Esophagus muscularis mucosa (tissue), 4 donors: ENCODE measurements around the gene DCLRE1C.

Experiments
- EP300 ChIP-seq: sonication (generic); formaldehyde crosslinking; IDR thresholded peaks from one replicate; pipeline ENCODE4 v1.6.1; 2017; ENCODE audit warnings: antibody characterized with exemption
- POLR2A ChIP-seq: fragments of 450-650 bp; IDR thresholded peaks from one replicate; pipeline ENCODE4 v1.6.1; 2017; ENCODE audit warnings: antibody characterized with exemption, moderate library complexity, mild to moderate bottlenecking, low read depth
- POLR2AphosphoS5 ChIP-seq, 2 donors: sonication (generic); formaldehyde crosslinking; IDR thresholded peaks; one replicate each; pipeline ENCODE4 v1.6.1; 2017; ENCODE audit warnings: antibody characterized with exemption in 2 of 2
- TF ChIP-seq, protein P1 (sequence below), 3 experiments: fragments of 200-600 bp in 2 of 3; fragments of 450-650 bp in 1 of 3; sonication (generic) in 2 of 3; IDR thresholded peaks; one replicate each; pipeline ENCODE4 v1.5.1; 2017 to 2019; ENCODE audit warnings: antibody characterized with exemption in 3 of 3, mild to moderate bottlenecking in 2 of 3, moderate library complexity in 1 of 3

DNA sequence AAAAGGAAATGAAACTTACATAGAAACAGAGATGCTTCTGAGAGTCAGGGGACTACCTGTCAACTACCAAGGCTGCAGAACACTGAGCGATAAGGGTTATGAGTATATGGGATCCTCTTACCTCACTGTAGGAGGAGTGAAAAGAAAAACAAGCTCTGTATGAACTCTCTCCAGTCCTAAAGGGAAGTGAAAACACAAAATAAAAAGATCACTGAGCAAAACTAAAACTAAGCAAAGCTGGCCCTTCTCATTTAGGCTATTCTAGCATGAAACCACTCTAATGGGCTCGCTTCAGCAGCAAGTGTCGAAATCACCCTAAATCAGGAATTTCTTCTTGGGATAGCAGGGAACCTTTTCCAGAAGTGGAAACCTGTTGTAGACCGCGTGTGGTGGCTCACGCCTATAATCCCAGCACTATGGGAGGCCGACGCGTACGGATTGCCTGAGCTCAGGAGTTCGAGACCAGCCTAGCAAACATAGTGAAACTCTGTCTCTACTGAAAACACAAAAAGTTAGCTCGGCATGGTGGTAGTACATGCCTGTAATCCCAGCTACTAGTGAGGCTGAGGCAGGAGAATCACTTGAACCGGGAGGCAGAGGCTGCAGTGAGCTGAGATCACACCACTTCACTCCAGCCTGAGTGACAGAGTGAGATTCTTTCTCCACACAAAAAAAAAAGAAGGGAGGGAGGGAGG is 27.0 kb downstream of the DCLRE1C start:
- TF ChIP-seq POLR2A: no peak
- TF ChIP-seq, protein P1, sequence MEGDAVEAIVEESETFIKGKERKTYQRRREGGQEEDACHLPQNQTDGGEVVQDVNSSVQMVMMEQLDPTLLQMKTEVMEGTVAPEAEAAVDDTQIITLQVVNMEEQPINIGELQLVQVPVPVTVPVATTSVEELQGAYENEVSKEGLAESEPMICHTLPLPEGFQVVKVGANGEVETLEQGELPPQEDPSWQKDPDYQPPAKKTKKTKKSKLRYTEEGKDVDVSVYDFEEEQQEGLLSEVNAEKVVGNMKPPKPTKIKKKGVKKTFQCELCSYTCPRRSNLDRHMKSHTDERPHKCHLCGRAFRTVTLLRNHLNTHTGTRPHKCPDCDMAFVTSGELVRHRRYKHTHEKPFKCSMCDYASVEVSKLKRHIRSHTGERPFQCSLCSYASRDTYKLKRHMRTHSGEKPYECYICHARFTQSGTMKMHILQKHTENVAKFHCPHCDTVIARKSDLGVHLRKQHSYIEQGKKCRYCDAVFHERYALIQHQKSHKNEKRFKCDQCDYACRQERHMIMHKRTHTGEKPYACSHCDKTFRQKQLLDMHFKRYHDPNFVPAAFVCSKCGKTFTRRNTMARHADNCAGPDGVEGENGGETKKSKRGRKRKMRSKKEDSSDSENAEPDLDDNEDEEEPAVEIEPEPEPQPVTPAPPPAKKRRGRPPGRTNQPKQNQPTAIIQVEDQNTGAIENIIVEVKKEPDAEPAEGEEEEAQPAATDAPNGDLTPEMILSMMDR (IDR thresholded peaks at IDR 0.05): no peak
- no peak for TF ChIP-seq POLR2AphosphoS5 (IDR thresholded peaks at IDR 0.05)
- no peak for TF ChIP-seq EP300
